ENCODE data around the gene TSPAN14.
"Not testable (repeated sequence)": the region's sequence is repeated elsewhere in the genome, so short reads cannot be mapped to it uniquely, and the experiment has no call there.

TSPAN14 gene

GRCh38 chr10:80470266-80470665 lies 16.2 kb downstream of the TSPAN14 start:
- DNase-seq (ENCODE audit: low read depth): no peak

- DNase-seq (ENCODE audit: low read depth): no peak
These were observed 16.9 kb downstream of the TSPAN14 start for GRCh38 chr10:80471001-80471400.

- no peak for DNase-seq (ENCODE audit: low read depth)
These were observed 17.7 kb downstream of the TSPAN14 start for GRCh38 chr10:80471715-80472233.

DNA sequence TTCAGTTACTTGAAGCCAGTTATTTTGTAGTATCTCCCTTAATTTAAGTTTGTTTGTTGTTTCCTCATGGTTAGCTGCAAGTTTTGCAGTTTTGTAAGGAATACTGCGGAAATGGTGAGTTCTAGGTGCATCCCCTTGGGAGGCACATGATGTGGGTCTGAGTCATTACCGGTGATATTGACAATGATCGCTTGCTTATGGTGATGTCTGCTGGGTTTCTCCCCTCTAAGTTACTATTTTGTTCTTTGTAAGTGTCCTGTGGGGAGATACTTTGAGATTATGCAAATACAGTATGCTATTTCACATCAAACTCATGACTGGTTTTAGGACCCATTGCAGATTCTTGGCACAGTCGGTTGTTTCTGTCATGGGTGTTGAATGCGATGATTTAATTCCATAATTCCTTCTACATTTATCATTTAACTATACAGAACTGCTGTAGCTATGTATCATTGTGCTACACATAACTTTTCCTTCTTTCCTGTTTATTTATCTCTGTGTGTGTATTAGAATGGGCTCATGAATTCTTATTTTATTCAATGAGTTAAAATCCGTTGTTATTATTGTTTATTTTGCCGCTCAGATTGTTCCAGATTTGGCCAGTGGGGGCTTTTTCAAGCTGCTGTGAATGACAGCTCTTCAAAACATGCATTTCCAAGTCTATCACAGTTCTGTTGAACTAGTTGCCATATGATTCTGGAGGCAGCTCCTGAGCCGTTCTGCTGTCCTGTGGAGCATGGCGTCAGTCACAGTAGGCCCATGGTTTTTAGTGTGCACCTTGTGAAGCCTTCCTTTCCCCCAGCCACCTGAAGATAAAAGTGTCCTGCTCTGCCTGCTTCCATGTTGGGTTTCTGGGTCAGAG lies 18.4 kb downstream of the TSPAN14 start:
- peak; percentile 80 for DNase-seq (ENCODE audit: low read depth)

- no peak for DNase-seq (ENCODE audit: low read depth)
These were observed 19.1 kb downstream of the TSPAN14 start for GRCh38 chr10:80473096-80473657.

- DNase-seq (ENCODE audit: low read depth): peak; percentile 46
These were observed 19.8 kb downstream of the TSPAN14 start for GRCh38 chr10:80473692-80474596.

GRCh38 chr10:80474597-80474910 lies 20.4 kb downstream of the TSPAN14 start:
- no peak for DNase-seq (ENCODE audit: low read depth)

DNA sequence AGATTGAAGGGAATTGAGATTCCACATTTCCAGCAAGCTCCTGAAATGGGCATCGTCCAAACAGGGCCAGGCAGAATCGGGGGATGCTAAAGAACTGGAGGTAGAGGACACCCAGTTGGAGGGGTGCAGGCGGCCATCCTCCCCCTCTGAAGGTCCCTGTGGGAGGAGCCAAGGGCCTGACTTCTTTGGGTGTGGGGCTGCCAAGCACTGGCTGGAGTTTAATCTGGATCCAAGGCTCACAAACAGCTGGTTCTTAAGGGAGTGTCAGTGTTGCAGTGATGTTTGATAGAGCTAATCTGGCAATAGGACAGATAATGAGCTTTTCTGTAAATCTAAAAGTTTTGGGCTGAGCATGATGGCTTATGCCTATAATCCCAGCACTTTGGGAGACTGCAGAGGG lies 20.8 kb downstream of the TSPAN14 start:
- no peak for DNase-seq (ENCODE audit: low read depth)

- DNase-seq (ENCODE audit: low read depth): not testable (repeated sequence)
These were observed 21.5 kb downstream of the TSPAN14 start for GRCh38 chr10:80475641-80476040.

- DNase-seq (ENCODE audit: low read depth): no peak
These were observed 22.6 kb downstream of the TSPAN14 start for GRCh38 chr10:80476685-80477084.

DNA sequence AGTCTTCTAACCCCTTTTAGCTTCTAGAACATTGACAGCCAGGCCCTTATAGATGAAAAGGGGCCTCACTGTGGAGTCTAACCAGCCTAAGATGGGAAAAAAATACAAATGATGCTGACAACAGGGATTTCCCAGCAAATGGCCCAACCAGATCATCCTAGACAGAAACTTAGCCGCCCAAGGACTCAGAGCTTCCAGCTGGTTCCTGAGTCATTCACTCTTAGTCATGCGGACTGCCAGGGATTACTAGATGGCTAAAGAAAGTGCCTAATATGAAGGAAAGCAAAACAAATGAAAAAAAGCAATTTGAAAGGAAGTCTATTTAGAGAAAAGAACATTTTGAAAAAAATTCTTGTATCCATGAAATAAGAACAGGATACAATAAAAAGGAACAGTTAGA lies 23.7 kb downstream of the TSPAN14 start:
- peak; percentile 86 for DNase-seq (ENCODE audit: low read depth)

- DNase-seq (ENCODE audit: low read depth): not testable (repeated sequence)
These were observed 26.3 kb downstream of the TSPAN14 start for GRCh38 chr10:80480373-80480772.

GRCh38 chr10:80480852-80481251 lies 26.7 kb downstream of the TSPAN14 start:
- DNase-seq (ENCODE audit: low read depth): no peak

DNA sequence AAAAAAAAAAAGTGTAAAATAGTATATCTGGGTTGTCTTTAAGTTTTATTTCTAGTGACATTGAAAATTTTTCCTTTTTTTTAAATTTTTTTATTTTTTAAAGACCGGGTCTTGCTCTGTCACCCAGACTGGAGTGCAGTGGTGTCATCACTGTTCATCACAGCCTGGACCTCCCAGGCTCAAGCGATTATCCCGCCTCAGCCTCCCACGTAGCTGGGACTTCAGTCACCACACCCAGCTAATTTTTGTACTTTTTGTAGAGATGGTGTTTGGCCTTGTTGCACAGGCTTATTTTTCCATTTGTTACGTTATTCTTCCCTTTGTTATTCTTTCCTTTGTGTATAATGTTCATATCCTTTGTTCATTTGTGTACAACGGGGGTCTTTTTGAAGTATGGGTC lies 30.1 kb downstream of the TSPAN14 start:
- no peak for DNase-seq (ENCODE audit: low read depth)

- DNase-seq (ENCODE audit: low read depth): no peak
These were observed 30.6 kb downstream of the TSPAN14 start for GRCh38 chr10:80484676-80485075.

DNA sequence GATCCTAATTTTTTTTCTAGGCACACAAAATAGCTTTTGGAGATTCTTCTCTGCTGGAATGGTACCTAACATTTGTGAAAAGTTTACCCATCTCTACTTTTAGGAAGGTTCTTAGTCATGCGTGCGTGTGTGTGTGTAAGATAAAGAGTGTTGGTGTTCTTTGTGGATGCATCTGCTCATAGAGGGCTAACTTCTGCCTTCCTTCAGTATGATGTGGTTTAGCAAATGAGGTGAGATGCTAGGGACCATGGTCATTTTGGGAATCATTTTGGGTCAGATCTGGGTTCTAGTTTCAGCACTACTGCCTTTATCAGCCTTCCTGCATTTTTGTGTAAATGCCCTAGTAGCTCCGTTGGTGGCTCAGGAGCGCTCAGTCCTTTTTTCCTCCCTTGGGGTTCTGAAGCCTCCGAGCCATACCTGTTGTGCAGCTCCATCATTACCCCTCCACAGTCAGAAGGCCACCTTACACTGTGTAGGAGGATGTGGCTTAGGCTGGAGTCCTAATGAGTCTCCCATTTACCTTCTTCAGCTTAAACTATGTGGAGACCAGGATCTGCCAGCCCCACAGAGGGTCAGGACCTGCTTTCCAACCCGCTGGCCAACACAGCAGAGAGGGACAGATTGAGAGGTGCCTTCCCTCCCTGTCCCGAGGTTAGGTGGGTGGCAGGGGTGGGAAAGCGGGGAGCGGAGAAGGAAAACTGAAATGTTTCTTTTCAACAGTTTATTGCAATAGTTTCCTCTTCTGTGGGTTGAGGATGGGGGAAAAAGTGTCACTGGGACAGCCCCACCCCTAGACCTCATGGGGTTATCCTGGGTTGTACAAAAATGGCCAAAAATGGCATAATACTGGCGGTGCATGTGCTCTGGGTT lies 31.2 kb downstream of the TSPAN14 start:
- no peak for DNase-seq (ENCODE audit: low read depth)

DNA sequence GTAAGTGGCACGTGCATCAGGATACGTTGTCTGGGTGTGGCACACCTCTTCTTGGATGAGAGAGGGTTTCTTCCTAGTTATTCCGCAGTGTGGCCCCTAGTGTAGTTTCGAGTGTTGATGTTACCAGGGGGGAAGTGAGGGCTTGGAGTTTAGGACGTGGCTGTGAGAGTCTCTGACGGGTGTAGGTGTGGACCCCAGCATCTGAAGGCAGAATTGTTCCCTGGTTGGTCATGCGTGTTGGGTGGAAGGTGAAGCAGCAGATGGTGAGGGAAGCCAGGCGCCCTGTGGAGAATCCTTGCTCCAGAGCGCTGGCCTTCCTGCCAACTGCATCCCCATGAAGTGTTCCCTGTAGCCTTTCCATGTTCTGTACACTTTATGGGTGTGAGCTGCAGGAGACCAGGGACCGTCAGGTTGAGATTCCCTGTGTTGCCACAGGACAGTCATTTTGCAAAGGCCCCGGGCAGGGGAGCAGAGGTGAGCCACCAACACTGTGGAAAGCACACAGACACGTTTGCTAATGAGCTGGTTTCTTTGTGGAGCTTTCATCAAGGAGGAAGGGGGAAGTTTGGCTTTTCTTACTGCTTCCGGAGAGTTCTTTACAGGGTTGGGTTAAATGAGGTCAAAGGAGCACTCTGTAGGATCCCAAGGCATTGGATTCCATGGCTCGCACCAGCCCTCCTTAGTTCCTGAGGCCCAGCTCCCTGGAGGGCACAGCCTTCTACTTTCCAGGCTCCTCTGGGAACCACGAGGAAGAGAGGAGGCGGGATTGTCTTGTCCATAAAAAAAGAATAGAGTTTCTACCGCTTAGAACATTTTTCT lies 32.0 kb downstream of the TSPAN14 start:
- no peak for DNase-seq (ENCODE audit: low read depth)

DNA sequence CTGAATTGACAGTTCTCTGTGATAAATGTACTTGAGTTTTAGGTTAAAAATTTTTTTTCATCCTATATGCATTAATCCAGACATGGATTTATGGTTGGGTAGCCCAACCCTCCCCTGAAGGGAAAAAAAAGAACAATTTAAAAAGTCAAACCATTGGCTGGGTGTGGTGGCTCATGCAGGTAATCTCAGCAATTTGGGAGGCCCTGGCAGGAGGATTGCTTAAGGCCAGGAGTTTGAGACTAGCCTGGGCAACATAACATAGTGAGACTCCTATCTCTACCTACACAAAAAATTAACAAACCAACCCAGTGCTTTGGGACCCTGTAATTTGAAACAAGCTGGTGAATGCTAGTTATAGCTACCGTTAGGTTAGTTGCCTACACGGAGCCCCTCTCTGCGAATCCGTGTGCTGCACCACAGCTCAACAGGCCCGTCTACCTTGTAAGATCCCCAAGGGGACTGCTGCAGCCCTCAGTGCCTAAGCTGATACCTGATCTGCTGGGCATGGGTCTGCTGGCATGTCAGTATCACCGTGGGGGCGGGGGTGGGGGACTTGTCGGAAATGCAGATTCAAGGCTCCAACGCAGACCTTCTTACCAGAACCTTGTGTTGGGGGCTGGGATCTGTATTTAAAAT lies 32.8 kb downstream of the TSPAN14 start:
- no peak for DNase-seq (ENCODE audit: low read depth)

GRCh38 chr10:80487421-80487785 lies 33.3 kb downstream of the TSPAN14 start:
- no peak for DNase-seq (ENCODE audit: low read depth)

Data from EH (cell line).